Liver (tissue), 9 donors: ENCODE measurements around the gene NPS. TPM values are rescaled to one million over a fixed set of nuclear protein-coding genes. Genes with fewer than 3 reads are reported as not detected.

Source experiments
- DNase-seq: peaks from one replicate; pipeline ENCODE4 v3.0.0-alpha.2; 2017; ENCODE audit warnings: low spot score
- H3K27ac ChIP-seq, 2 donors: one replicate each; pipeline ENCODE4 v1.7.0; 2013; ENCODE audit warnings: inconsistent platforms in 2 of 2, low read length in 2 of 2, control low read depth in 1 of 2, low read depth in 1 of 2, mild to moderate bottlenecking in 1 of 2
- H3K27me3 ChIP-seq, 4 donors: one replicate each; pipeline versions ENCODE4 v1.6.1 to v1.7.0; 2013; ENCODE audit warnings: low read length in 3 of 4, inconsistent platforms in 1 of 4, mild to moderate bottlenecking in 1 of 4, moderate library complexity in 1 of 4; ENCODE audit not compliant: control insufficient read depth in 4 of 4, insufficient read depth in 4 of 4
- H3K36me3 ChIP-seq, 4 donors: one replicate each; pipeline versions ENCODE4 v1.6.1 to v1.7.0; 2013; ENCODE audit warnings: low read length in 3 of 4, mild to moderate bottlenecking in 3 of 4, low read depth in 1 of 4, moderate library complexity in 1 of 4; ENCODE audit not compliant: control insufficient read depth in 4 of 4, insufficient read depth in 3 of 4
- H3K4me1 ChIP-seq, 4 donors: one replicate each; pipeline versions ENCODE4 v1.6.1 to v1.7.0; 2013; ENCODE audit warnings: low read length in 3 of 4, mild to moderate bottlenecking in 3 of 4, moderate library complexity in 1 of 4; ENCODE audit not compliant: control insufficient read depth in 4 of 4, insufficient read depth in 4 of 4
- H3K4me3 ChIP-seq, 3 donors: one replicate each; pipeline versions ENCODE4 v1.6.1 to v1.7.0; 2013; ENCODE audit warnings: low read length in 3 of 3, control low read depth in 1 of 3, low read depth in 1 of 3, mild to moderate bottlenecking in 1 of 3
- H3K9ac ChIP-seq, 2 donors: one replicate each; pipeline ENCODE4 v1.7.0; 2013; ENCODE audit warnings: low read length in 2 of 2, mild to moderate bottlenecking in 2 of 2, moderate library complexity in 2 of 2, control low read depth in 1 of 2, low read depth in 1 of 2
- H3K9me3 ChIP-seq, 4 donors: one replicate each; pipeline versions ENCODE4 v1.6.1 to v1.7.0; 2013; ENCODE audit warnings: low read length in 3 of 4; ENCODE audit not compliant: control insufficient read depth in 4 of 4
- EGR1 ChIP-seq, 2 donors: IDR thresholded peaks; 2 replicates each; pipeline ENCODE4 v1.6.1; 2016 to 2018; ENCODE audit warnings: antibody characterized with exemption in 2 of 2, low read depth in 2 of 2
- FOXA1 ChIP-seq: IDR thresholded peaks from 2 replicates; pipeline ENCODE4 v1.6.1; 2016; ENCODE audit warnings: antibody characterized with exemption
- FOXA2 ChIP-seq: IDR thresholded peaks from 2 replicates; pipeline ENCODE4 v1.6.1; 2016; ENCODE audit warnings: antibody characterized with exemption
- GABPA ChIP-seq, 2 donors: IDR thresholded peaks in 1 of 2; conservative IDR thresholded peaks in 1 of 2; 2 replicates each; pipeline ENCODE4 v1.6.1; 2016; ENCODE audit warnings: antibody characterized with exemption in 2 of 2, mild to moderate bottlenecking in 1 of 2, moderate library complexity in 1 of 2
- HNF4A ChIP-seq, 2 donors: conservative IDR thresholded peaks; 2 replicates each; pipeline ENCODE4 v1.6.1; 2016; ENCODE audit warnings: antibody characterized with exemption in 2 of 2, mild to moderate bottlenecking in 2 of 2
- HNF4G ChIP-seq: IDR thresholded peaks from 2 replicates; pipeline ENCODE4 v1.6.1; 2016; ENCODE audit warnings: antibody characterized with exemption
- JUND ChIP-seq, 2 donors: IDR thresholded peaks; 2 replicates each; pipeline ENCODE4 v1.6.1; 2016; ENCODE audit warnings: antibody characterized with exemption in 2 of 2
- NR2F2 ChIP-seq: IDR thresholded peaks from 2 replicates; pipeline ENCODE4 v1.6.1; 2016; ENCODE audit warnings: antibody characterized with exemption
- RXRA ChIP-seq, 2 donors: IDR thresholded peaks; 2 replicates each; pipeline ENCODE4 v1.6.1; 2017 to 2018; ENCODE audit warnings: antibody characterized with exemption in 2 of 2, mild to moderate bottlenecking in 1 of 2
- SP1 ChIP-seq: IDR thresholded peaks from 2 replicates; pipeline ENCODE4 v1.6.1; 2018; ENCODE audit warnings: antibody characterized with exemption, mild to moderate bottlenecking
- YY1 ChIP-seq: IDR thresholded peaks from 2 replicates; pipeline ENCODE4 v1.6.1; 2016; ENCODE audit warnings: antibody characterized with exemption, mild to moderate bottlenecking
- WGBS: extraction: QIAGEN DNeasy Blood & Tissue Kit; methylation state at CpG from one replicate; pipeline ENCODE4 v1.1.7; 2013; 5-methylcytosine and 5-hydroxymethylcytosine counted together
- polyA plus RNA-seq, 2 donors: library from polyadenylated mRNA; stranded (reverse) in 1 of 2; unstranded in 1 of 2; fragments of 200-250 nt in 1 of 2; fragments of >200 nt in 1 of 2; fragmentation: Nextera tagmentation in 1 of 2; extraction: Ambion mirVana in 1 of 2; gene quantifications; one replicate each; pipeline versions ENCODE4 v1.2.1 to v1.2.3, GENCODE V29; 2013 to 2015
- total RNA-seq, 2 donors: library from RNA; depleted of rRNA; stranded (reverse); fragments of >200 nt; gene quantifications; one replicate each; pipeline ENCODE4 v1.2.3, GENCODE V29; 2014
- TF ChIP-seq, protein P1 (sequence below): IDR thresholded peaks from 2 replicates; pipeline ENCODE4 v1.6.1; 2016; ENCODE audit warnings: antibody characterized with exemption
- TF ChIP-seq, protein P2 (sequence below): fragments of 150-350 bp; IDR thresholded peaks from 2 replicates; pipeline ENCODE4 v1.5.1; 2017; ENCODE audit warnings: improper control_type of control experiment, low read depth, low read length; ENCODE audit not compliant: missing input control
- TF ChIP-seq, protein P3 (sequence below): IDR thresholded peaks from 2 replicates; pipeline ENCODE4 v1.6.1; 2016; ENCODE audit warnings: antibody characterized with exemption
- TF ChIP-seq, protein P4 (sequence below): IDR thresholded peaks from 2 replicates; pipeline ENCODE4 v1.6.1; 2016; ENCODE audit warnings: antibody characterized with exemption, mild to moderate bottlenecking
- TF ChIP-seq, protein P5 (sequence below): IDR thresholded peaks from 2 replicates; pipeline ENCODE4 v1.6.1; 2016; ENCODE audit warnings: antibody characterized with exemption
- donor health status: healthy.
- donor health status: healthy.
- donor health status: healthy.
- donor health status: healthy.
- donor health status: healthy.

NPS gene
- total and polyA plus RNA-seq, 4 donors: not detected

DNA sequence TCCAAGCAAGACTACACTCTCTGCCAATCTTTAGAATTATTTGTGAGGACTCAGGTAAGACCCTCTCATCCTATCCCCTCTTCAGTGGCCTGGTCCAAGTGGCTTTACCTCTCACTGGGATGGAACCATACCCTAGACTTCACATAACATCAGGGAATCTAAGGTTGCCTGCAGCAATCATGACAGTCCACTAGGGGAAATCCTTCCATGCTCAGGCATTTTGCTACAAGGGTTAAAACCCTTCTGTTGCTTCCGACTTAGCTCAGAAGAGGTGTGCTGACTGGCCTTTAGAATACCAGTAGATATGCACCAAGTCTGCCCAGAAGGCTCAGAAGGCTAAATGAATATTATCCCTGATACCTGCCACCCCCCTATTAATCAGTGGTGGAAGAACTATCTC is 24.9 kb upstream of the NPS start:
- WGBS: 26% methylated on average over 1 of the region's 1 CpG
- DNase-seq: no peak
- H3K27ac ChIP-seq: no peak overlapping the region
- no peaks in the 10 kb centered on the region for H3K36me3 ChIP-seq
- TF ChIP-seq, protein P1, sequence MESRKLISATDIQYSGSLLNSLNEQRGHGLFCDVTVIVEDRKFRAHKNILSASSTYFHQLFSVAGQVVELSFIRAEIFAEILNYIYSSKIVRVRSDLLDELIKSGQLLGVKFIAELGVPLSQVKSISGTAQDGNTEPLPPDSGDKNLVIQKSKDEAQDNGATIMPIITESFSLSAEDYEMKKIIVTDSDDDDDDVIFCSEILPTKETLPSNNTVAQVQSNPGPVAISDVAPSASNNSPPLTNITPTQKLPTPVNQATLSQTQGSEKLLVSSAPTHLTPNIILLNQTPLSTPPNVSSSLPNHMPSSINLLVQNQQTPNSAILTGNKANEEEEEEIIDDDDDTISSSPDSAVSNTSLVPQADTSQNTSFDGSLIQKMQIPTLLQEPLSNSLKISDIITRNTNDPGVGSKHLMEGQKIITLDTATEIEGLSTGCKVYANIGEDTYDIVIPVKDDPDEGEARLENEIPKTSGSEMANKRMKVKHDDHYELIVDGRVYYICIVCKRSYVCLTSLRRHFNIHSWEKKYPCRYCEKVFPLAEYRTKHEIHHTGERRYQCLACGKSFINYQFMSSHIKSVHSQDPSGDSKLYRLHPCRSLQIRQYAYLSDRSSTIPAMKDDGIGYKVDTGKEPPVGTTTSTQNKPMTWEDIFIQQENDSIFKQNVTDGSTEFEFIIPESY: no peak
- TF ChIP-seq, protein P2, sequence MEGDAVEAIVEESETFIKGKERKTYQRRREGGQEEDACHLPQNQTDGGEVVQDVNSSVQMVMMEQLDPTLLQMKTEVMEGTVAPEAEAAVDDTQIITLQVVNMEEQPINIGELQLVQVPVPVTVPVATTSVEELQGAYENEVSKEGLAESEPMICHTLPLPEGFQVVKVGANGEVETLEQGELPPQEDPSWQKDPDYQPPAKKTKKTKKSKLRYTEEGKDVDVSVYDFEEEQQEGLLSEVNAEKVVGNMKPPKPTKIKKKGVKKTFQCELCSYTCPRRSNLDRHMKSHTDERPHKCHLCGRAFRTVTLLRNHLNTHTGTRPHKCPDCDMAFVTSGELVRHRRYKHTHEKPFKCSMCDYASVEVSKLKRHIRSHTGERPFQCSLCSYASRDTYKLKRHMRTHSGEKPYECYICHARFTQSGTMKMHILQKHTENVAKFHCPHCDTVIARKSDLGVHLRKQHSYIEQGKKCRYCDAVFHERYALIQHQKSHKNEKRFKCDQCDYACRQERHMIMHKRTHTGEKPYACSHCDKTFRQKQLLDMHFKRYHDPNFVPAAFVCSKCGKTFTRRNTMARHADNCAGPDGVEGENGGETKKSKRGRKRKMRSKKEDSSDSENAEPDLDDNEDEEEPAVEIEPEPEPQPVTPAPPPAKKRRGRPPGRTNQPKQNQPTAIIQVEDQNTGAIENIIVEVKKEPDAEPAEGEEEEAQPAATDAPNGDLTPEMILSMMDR: no peak
- TF ChIP-seq, protein P3, sequence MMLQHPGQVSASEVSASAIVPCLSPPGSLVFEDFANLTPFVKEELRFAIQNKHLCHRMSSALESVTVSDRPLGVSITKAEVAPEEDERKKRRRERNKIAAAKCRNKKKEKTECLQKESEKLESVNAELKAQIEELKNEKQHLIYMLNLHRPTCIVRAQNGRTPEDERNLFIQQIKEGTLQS: no peak
- no peak for TF ChIP-seq SP1
- no peak for TF ChIP-seq EGR1 (IDR thresholded peaks at IDR 0.05; ENCODE audit: low read depth in 2 of 2)
- TF ChIP-seq FOXA1: no peak
- TF ChIP-seq, protein P4, sequence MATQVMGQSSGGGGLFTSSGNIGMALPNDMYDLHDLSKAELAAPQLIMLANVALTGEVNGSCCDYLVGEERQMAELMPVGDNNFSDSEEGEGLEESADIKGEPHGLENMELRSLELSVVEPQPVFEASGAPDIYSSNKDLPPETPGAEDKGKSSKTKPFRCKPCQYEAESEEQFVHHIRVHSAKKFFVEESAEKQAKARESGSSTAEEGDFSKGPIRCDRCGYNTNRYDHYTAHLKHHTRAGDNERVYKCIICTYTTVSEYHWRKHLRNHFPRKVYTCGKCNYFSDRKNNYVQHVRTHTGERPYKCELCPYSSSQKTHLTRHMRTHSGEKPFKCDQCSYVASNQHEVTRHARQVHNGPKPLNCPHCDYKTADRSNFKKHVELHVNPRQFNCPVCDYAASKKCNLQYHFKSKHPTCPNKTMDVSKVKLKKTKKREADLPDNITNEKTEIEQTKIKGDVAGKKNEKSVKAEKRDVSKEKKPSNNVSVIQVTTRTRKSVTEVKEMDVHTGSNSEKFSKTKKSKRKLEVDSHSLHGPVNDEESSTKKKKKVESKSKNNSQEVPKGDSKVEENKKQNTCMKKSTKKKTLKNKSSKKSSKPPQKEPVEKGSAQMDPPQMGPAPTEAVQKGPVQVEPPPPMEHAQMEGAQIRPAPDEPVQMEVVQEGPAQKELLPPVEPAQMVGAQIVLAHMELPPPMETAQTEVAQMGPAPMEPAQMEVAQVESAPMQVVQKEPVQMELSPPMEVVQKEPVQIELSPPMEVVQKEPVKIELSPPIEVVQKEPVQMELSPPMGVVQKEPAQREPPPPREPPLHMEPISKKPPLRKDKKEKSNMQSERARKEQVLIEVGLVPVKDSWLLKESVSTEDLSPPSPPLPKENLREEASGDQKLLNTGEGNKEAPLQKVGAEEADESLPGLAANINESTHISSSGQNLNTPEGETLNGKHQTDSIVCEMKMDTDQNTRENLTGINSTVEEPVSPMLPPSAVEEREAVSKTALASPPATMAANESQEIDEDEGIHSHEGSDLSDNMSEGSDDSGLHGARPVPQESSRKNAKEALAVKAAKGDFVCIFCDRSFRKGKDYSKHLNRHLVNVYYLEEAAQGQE: no peak
- TF ChIP-seq JUND (IDR thresholded peaks at IDR 0.05): no peak
- TF ChIP-seq FOXA2: no peak
- no peak for TF ChIP-seq YY1
- TF ChIP-seq, protein P5, sequence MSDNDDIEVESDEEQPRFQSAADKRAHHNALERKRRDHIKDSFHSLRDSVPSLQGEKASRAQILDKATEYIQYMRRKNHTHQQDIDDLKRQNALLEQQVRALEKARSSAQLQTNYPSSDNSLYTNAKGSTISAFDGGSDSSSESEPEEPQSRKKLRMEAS: no peak
- no peak overlapping the region for H3K9ac ChIP-seq
- no peaks in the 10 kb centered on the region for H3K4me1 ChIP-seq
- no peaks in the 10 kb centered on the region for H3K9me3 ChIP-seq
- peaks cover 0 to 3% (median 0%) of the 10 kb centered on the region in 4 donors for H3K27me3 ChIP-seq
- no peak overlapping the region for H3K4me3 ChIP-seq

DNA sequence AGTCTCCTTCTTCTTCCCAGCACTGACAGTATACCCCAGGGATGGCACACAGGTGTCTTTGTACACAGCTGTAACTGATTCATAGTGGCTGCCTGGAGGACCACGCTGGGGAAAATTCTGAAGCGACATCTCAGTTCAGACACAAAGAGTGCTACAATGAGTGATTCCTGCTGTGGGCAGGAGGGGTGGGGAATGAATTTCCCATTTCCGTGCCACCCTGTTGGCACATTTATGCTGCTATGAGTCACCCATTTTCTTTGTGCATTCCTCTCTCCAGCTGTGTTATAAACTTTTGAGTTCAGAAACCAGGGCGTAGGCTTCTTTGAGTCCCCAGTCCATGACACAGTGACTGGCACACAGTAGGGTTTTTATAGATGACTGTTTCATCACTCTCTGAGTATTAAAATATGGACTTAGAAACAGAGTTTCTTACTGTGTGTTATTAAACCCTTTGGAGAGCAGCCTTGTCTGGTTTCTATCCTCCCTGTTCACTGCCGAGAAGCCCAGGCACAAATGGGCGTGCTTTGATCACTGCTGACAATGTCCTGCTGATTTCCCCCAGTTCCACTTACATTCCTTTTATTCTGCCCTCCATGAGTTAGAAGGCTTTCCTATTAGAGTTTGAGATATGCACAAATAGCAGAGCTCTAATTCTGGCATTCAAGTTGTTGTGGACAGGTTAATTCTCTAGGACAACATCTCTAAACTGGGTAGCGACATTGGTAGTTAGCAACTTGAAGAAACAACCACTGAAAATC is 24.0 kb upstream of the NPS start:
- H3K4me3 ChIP-seq: no peak overlapping the region
- peaks cover 0 to 3% (median 0%) of the 10 kb centered on the region in 4 donors for H3K27me3 ChIP-seq
- 76% methylated on average over 7 of the region's 7 CpGs for WGBS
- TF ChIP-seq GABPA (IDR thresholded peaks at IDR 0.05 in 1 of 2, conservative IDR thresholded peaks at IDR 0.05 in 1 of 2) (no peak), FOXA2 (no peak), SP1 (no peak), HNF4A (conservative IDR thresholded peaks at IDR 0.05) (no peak), JUND (IDR thresholded peaks at IDR 0.05) (no peak), NR2F2 (no peak), HNF4G (no peak), RXRA (IDR thresholded peaks at IDR 0.05) (no peak)
- TF ChIP-seq, protein P4: no peak
- TF ChIP-seq, protein P5: no peak
- TF ChIP-seq, protein P2: no peak

More for the DNA sequence above, 24.0 kb upstream of the NPS start:
- Histone ChIP-seq H3K36me3 (no peaks in the 10 kb centered on the region), H3K9me3 (no peaks in the 10 kb centered on the region), H3K9ac (no peak overlapping the region), H3K27ac (no peak overlapping the region), H3K4me1 (no peaks in the 10 kb centered on the region)
- DNase-seq: no peak
